HepG2 (cell line): ENCODE results near the gene ZNF343. TPM values are rescaled to one million over a fixed set of nuclear protein-coding genes. Genes with fewer than 3 reads are reported as not detected.

ENCODE experiments used
- ESRRA ChIP-seq: sonication (generic); formaldehyde crosslinking; IDR thresholded peaks from 2 replicates; pipeline ENCODE4 v1.5.1; 2020; ENCODE audit warnings: mild to moderate bottlenecking, low read depth, missing genetic modification reagents
- HNF4A ChIP-seq: sonication (generic); formaldehyde crosslinking; IDR thresholded peaks from 2 replicates; pipeline ENCODE4 v1.4.0; 2020; ENCODE audit warnings: missing genetic modification reagents
- XBP1 ChIP-seq: sonication (generic); formaldehyde crosslinking; IDR thresholded peaks from 2 replicates; pipeline ENCODE4 v1.5.0; 2020; ENCODE audit warnings: missing genetic modification reagents
- ZNF225 ChIP-seq: sonication (generic); formaldehyde crosslinking; IDR thresholded peaks from 2 replicates; pipeline ENCODE4 v1.4.0; 2020; ENCODE audit warnings: mild to moderate bottlenecking, missing genetic modification reagents
- ZNF331 ChIP-seq: sonication (generic); formaldehyde crosslinking; IDR thresholded peaks from 2 replicates; pipeline ENCODE4 v1.4.0; 2020; ENCODE audit warnings: missing genetic modification reagents
- ZNF430 ChIP-seq: sonication (generic); formaldehyde crosslinking; IDR thresholded peaks from 2 replicates; pipeline ENCODE4 v1.9.0; 2021; ENCODE audit warnings: mild to moderate bottlenecking, missing genetic modification reagents
- ZNF562 ChIP-seq: sonication (generic); formaldehyde crosslinking; IDR thresholded peaks from 2 replicates; pipeline ENCODE4 v1.8.0; 2022; ENCODE audit warnings: missing genetic modification reagents, borderline replicate concordance
- ZNF724P ChIP-seq: sonication (generic); formaldehyde crosslinking; IDR thresholded peaks from 2 replicates; pipeline ENCODE4 v1.8.0; 2022; ENCODE audit warnings: missing genetic modification reagents, borderline replicate concordance
- ZNF781 ChIP-seq: sonication (generic); formaldehyde crosslinking; IDR thresholded peaks from 2 replicates; pipeline ENCODE4 v1.5.1; 2020; ENCODE audit warnings: borderline replicate concordance, mild to moderate bottlenecking, missing genetic modification reagents; ENCODE audit errors: not compliant biosample characterization
- ZNF790 ChIP-seq: sonication (generic); formaldehyde crosslinking; IDR thresholded peaks from 2 replicates; pipeline ENCODE4 v1.8.0; 2022; ENCODE audit warnings: missing genetic modification reagents, mild to moderate bottlenecking, borderline replicate concordance
- polyA plus RNA-seq, 8 experiments: library from polyadenylated mRNA; depleted of rRNA in 3 of 8; stranded (reverse) in 7 of 8; unstranded in 1 of 8; fragments of >200 nt; fragmentation: Illumina TruSeq in 4 of 8; extraction: Trizol in 4 of 8; gene quantifications; 2 replicates each; pipeline versions ENCODE4 v1.2.1 to v1.2.3, GENCODE V29; 2011 to 2016; ENCODE audit warnings: low read depth in 4 of 8, missing spikeins in 1 of 8, mixed read lengths in 1 of 8; ENCODE audit not compliant: insufficient read depth in 1 of 8
- total RNA-seq, 5 experiments: library from RNA; depleted of rRNA; stranded (reverse); fragments of >200 nt; fragmentation: Illumina TruSeq; extraction: Trizol; gene quantifications; 2 replicates each; pipeline ENCODE4 v1.2.3, GENCODE V29; 2016; ENCODE audit warnings: low read depth in 1 of 5
- TF ChIP-seq, protein P1 (sequence below): sonication (generic); formaldehyde crosslinking; IDR thresholded peaks from 2 replicates; pipeline ENCODE4 v1.4.0; 2020; ENCODE audit warnings: mild to moderate bottlenecking, missing genetic modification reagents, borderline replicate concordance
- TF ChIP-seq, protein P2 (sequence below): conservative IDR thresholded peaks from 2 replicates; pipeline ENCODE4 v1.6.1; 2018; ENCODE audit warnings: missing genetic modification reagents
- TF ChIP-seq, protein P3 (sequence below): IDR thresholded peaks from 2 replicates; pipeline ENCODE4 v1.6.1; 2016; ENCODE audit warnings: missing genetic modification reagents, missing compliant biosample characterization
- TF ChIP-seq, protein P4 (sequence below): sonication (generic); formaldehyde crosslinking; IDR thresholded peaks from 2 replicates; pipeline ENCODE4 v1.4.0; 2020; ENCODE audit warnings: low read depth, missing genetic modification reagents
- TF ChIP-seq, protein P5 (sequence below): sonication (generic); formaldehyde crosslinking; IDR thresholded peaks from 2 replicates; pipeline ENCODE4 v1.5.0; 2020; ENCODE audit warnings: missing genetic modification reagents, mild to moderate bottlenecking, borderline replicate concordance
- TF ChIP-seq, protein P6 (sequence below): sonication (generic); formaldehyde crosslinking; IDR thresholded peaks from 2 replicates; pipeline ENCODE4 v1.9.0; 2022; ENCODE audit warnings: low read depth, missing genetic modification reagents

ZNF343 gene
- total and polyA plus RNA-seq, 2 of the 13 experiments (the other 11 are each of a cell fraction or from before 2014, with no cell fraction given): 16.4 to 22.1 TPM

DNA sequence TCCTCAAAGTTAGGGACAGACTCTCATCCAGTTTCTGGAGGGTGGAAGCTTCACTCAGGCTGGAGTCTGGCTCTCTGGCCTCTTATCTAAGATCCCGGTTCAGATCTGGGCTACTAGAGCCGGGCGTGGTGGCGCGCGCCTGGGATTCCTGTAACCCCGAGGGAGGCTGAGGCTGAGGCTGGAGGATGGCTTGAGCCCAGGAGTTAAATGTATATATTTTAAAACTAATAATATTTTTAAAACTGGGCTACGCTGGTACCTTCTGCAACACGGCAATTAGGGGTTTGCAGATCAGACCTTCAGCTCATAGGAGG is 710 bp upstream of the ZNF343 start (continued):
- TF ChIP-seq, protein P1, sequence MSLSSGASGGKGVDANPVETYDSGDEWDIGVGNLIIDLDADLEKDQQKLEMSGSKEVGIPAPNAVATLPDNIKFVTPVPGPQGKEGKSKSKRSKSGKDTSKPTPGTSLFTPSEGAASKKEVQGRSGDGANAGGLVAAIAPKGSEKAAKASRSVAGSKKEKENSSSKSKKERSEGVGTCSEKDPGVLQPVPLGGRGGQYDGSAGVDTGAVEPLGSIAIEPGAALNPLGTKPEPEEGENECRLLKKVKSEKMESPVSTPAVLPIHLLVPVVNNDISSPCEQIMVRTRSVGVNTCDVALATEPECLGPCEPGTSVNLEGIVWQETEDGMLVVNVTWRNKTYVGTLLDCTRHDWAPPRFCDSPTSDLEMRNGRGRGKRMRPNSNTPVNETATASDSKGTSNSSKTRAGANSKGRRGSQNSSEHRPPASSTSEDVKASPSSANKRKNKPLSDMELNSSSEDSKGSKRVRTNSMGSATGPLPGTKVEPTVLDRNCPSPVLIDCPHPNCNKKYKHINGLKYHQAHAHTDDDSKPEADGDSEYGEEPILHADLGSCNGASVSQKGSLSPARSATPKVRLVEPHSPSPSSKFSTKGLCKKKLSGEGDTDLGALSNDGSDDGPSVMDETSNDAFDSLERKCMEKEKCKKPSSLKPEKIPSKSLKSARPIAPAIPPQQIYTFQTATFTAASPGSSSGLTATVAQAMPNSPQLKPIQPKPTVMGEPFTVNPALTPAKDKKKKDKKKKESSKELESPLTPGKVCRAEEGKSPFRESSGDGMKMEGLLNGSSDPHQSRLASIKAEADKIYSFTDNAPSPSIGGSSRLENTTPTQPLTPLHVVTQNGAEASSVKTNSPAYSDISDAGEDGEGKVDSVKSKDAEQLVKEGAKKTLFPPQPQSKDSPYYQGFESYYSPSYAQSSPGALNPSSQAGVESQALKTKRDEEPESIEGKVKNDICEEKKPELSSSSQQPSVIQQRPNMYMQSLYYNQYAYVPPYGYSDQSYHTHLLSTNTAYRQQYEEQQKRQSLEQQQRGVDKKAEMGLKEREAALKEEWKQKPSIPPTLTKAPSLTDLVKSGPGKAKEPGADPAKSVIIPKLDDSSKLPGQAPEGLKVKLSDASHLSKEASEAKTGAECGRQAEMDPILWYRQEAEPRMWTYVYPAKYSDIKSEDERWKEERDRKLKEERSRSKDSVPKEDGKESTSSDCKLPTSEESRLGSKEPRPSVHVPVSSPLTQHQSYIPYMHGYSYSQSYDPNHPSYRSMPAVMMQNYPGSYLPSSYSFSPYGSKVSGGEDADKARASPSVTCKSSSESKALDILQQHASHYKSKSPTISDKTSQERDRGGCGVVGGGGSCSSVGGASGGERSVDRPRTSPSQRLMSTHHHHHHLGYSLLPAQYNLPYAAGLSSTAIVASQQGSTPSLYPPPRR: no peak
- TF ChIP-seq HNF4A (no peak), ZNF724P (CRISPR knock-in tag) (0 out of 2 replicates have a peak, but pooled peaks have one; percentile 30), ZNF562 (no peak), ZNF781 (no peak), ZNF790 (CRISPR knock-in tag) (no peak), ZNF225 (CRISPR knock-in tag) (no peak), ZNF331 (CRISPR knock-in tag) (no peak), ZNF430 (CRISPR knock-in tag) (no peak), XBP1 (CRISPR knock-in tag) (no peak), ESRRA (CRISPR knock-in tag) (no peak)
- TF ChIP-seq, protein P2, sequence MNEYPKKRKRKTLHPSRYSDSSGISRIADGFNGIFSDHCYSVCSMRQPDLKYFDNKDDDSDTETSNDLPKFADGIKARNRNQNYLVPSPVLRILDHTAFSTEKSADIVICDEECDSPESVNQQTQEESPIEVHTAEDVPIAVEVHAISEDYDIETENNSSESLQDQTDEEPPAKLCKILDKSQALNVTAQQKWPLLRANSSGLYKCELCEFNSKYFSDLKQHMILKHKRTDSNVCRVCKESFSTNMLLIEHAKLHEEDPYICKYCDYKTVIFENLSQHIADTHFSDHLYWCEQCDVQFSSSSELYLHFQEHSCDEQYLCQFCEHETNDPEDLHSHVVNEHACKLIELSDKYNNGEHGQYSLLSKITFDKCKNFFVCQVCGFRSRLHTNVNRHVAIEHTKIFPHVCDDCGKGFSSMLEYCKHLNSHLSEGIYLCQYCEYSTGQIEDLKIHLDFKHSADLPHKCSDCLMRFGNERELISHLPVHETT (CRISPR knock-in tag): no peak
- TF ChIP-seq, protein P3, sequence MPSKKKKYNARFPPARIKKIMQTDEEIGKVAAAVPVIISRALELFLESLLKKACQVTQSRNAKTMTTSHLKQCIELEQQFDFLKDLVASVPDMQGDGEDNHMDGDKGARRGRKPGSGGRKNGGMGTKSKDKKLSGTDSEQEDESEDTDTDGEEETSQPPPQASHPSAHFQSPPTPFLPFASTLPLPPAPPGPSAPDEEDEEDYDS: no peak
- TF ChIP-seq, protein P4, sequence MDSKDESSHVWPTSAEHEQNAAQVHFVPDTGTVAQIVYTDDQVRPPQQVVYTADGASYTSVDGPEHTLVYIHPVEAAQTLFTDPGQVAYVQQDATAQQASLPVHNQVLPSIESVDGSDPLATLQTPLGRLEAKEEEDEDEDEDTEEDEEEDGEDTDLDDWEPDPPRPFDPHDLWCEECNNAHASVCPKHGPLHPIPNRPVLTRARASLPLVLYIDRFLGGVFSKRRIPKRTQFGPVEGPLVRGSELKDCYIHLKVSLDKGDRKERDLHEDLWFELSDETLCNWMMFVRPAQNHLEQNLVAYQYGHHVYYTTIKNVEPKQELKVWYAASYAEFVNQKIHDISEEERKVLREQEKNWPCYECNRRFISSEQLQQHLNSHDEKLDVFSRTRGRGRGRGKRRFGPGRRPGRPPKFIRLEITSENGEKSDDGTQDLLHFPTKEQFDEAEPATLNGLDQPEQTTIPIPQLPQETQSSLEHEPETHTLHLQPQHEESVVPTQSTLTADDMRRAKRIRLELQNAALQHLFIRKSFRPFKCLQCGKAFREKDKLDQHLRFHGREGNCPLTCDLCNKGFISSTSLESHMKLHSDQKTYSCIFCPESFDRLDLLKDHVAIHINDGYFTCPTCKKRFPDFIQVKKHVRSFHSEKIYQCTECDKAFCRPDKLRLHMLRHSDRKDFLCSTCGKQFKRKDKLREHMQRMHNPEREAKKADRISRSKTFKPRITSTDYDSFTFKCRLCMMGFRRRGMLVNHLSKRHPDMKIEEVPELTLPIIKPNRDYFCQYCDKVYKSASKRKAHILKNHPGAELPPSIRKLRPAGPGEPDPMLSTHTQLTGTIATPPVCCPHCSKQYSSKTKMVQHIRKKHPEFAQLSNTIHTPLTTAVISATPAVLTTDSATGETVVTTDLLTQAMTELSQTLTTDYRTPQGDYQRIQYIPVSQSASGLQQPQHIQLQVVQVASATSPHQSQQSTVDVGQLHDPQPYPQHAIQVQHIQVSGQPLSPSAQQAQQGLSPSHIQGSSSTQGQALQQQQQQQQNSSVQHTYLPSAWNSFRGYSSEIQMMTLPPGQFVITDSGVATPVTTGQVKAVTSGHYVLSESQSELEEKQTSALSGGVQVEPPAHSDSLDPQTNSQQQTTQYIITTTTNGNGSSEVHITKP: no peak; the same call in 1 of the 2 replicates
- TF ChIP-seq, protein P5, sequence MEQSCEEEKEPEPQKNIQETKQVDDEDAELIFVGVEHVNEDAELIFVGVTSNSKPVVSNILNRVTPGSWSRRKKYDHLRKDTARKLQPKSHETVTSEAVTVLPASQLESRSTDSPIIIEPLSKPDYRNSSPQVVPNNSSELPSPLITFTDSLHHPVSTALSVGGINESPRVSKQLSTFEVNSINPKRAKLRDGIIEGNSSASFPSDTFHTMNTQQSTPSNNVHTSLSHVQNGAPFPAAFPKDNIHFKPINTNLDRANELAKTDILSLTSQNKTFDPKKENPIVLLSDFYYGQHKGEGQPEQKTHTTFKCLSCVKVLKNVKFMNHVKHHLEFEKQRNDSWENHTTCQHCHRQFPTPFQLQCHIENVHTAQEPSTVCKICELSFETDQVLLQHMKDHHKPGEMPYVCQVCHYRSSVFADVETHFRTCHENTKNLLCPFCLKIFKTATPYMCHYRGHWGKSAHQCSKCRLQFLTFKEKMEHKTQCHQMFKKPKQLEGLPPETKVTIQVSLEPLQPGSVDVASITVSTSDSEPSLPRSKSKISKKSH: no peak
- TF ChIP-seq, protein P6, sequence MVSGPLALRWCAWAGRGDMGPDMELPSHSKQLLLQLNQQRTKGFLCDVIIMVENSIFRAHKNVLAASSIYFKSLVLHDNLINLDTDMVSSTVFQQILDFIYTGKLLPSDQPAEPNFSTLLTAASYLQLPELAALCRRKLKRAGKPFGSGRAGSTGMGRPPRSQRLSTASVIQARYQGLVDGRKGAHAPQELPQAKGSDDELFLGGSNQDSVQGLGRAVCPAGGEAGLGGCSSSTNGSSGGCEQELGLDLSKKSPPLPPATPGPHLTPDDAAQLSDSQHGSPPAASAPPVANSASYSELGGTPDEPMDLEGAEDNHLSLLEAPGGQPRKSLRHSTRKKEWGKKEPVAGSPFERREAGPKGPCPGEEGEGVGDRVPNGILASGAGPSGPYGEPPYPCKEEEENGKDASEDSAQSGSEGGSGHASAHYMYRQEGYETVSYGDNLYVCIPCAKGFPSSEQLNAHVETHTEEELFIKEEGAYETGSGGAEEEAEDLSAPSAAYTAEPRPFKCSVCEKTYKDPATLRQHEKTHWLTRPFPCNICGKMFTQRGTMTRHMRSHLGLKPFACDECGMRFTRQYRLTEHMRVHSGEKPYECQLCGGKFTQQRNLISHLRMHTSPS (CRISPR knock-in tag): no peak
